Naive thymus-derived CD8-positive, alpha-beta T cell (primary cell): ENCODE results near the gene LAMA4. TPM values are rescaled to one million over a fixed set of nuclear protein-coding genes. Genes with fewer than 3 reads are reported as not detected.

Experiments used
- ATAC-seq, 2 donors: fragments of 150-1000 bp; cut with Tn5 transposase in 1 of 2; sonication (Bioruptor Pico), chemical (Tn5 transposase) in 1 of 2; 1 replicate in 1 of 2; 2 replicates in 1 of 2; pipeline ENCODE4 v1.10.0; 2021; ENCODE audit warnings: mild to moderate bottlenecking in 2 of 2, moderate library complexity in 2 of 2
- POLR2A ChIA-PET: fragments of 350-600 bp; sonication (Branson Sonifier 250); formaldehyde crosslinking; loops from one replicate; lab custom pipeline; 2021; ENCODE audit warnings: antibody characterized with exemption; lab: Charles Lee
- DNase-seq, 10 donors: peaks; one replicate each; pipeline versions ENCODE4 v3.0.0 to v3.0.0-alpha.2; 2020 to 2022
- H3K27ac Mint-ChIP-seq, 10 donors: one replicate each; pipeline ENCODE4 v1.8.0; 2020 to 2022; ENCODE audit warnings: mild to moderate bottlenecking in 10 of 10, mixed read lengths in 10 of 10, moderate library complexity in 4 of 10, inconsistent platforms in 1 of 10
- H3K27me3 Mint-ChIP-seq, 5 donors: one replicate each; pipeline ENCODE4 v1.8.0; 2021 to 2022; ENCODE audit warnings: mixed read lengths in 5 of 5
- H3K36me3 Mint-ChIP-seq, 3 donors: one replicate each; pipeline ENCODE4 v1.8.0; 2020 to 2022; ENCODE audit warnings: mixed read lengths in 3 of 3, mild to moderate bottlenecking in 2 of 3, inconsistent platforms in 1 of 3
- H3K4me1 Mint-ChIP-seq, 4 donors: one replicate each; pipeline ENCODE4 v1.8.0; 2021 to 2022; ENCODE audit warnings: mixed read lengths in 4 of 4
- H3K4me3 Mint-ChIP-seq, 10 donors: one replicate each; pipeline ENCODE4 v1.8.0; 2020 to 2022; ENCODE audit warnings: mild to moderate bottlenecking in 10 of 10, mixed read lengths in 10 of 10, moderate library complexity in 6 of 10, inconsistent platforms in 1 of 10
- H3K9me3 Mint-ChIP-seq, 9 donors: one replicate each; pipeline ENCODE4 v1.8.0; 2020 to 2022; ENCODE audit warnings: mixed read lengths in 9 of 9, mild to moderate bottlenecking in 3 of 9, inconsistent platforms in 1 of 9, moderate library complexity in 1 of 9
- polyA plus RNA-seq, 3 donors: library from polyadenylated mRNA; unstranded; fragments of 300-500 nt; fragmentation: Illumina TruSeq; gene quantifications; one replicate each; pipeline ENCODE4 v1.2.3, GENCODE V29; 2021
- total RNA-seq, 8 experiments: library from RNA in 2 of 8; stranded (reverse) in 2 of 8; gene quantifications; one replicate each; pipeline ENCODE4 v1.2.3 and lab custom pipeline; 2021 to 2026

Gene LAMA4
- total and polyA plus RNA-seq, 5 experiments from 2014 or later = not detected

GRCh38 chr6:112268654-112269053, 14.3 kb upstream of the LAMA4 start:
- POLR2A ChIA-PET = no interaction called here
- Mint-ChIP-seq H3K27me3 (peaks cover 0 to 5% (median 1%) of the 10 kb centered on the region in 5 donors), H3K9me3 (no peaks in the 10 kb centered on the region), H3K4me1 (peaks cover 0 to 8% (median 2%) of the 10 kb centered on the region in 4 donors), H3K36me3 (no peaks in the 10 kb centered on the region), H3K4me3 (no peak overlapping the region), H3K27ac (no peak overlapping the region)
- DNase-seq (no peak), ATAC-seq (no peak)

GRCh38 chr6:112268019-112268418, 13.7 kb upstream of the LAMA4 start:
- no peak overlapping the region for H3K4me3 Mint-ChIP-seq
- no peak for DNase-seq
- no peaks in the 10 kb centered on the region for H3K36me3 Mint-ChIP-seq
- no peak for ATAC-seq
- no peak overlapping the region for H3K27ac Mint-ChIP-seq
- H3K4me1 Mint-ChIP-seq = peaks cover 0 to 8% (median 2%) of the 10 kb centered on the region in 4 donors
- no peaks in the 10 kb centered on the region for H3K9me3 Mint-ChIP-seq
- POLR2A ChIA-PET = no interaction called here
- H3K27me3 Mint-ChIP-seq = peaks cover 0 to 5% (median 0%) of the 10 kb centered on the region in 5 donors

- Mint-ChIP-seq H3K36me3 (no peaks in the 10 kb centered on the region), H3K4me1 (peaks cover 0 to 8% (median 2%) of the 10 kb centered on the region in 4 donors), H3K9me3 (no peaks in the 10 kb centered on the region), H3K4me3 (no peak overlapping the region), H3K27ac (no peak overlapping the region), H3K27me3 (peaks cover 0 to 2% (median 0%) of the 10 kb centered on the region in 5 donors)
- POLR2A ChIA-PET = no interaction called here
- no peak for DNase-seq
- ATAC-seq = no peak
Observed at GRCh38 chr6:112266331-112266730, 12.0 kb upstream of the LAMA4 start.

- H3K27me3 Mint-ChIP-seq = peaks cover 8 to 22% (median 14%) of the 10 kb centered on the region in 5 donors
- DNase-seq (no peak), ATAC-seq (no peak)
- no peaks in the 10 kb centered on the region for H3K9me3 Mint-ChIP-seq
- no peaks in the 10 kb centered on the region for H3K36me3 Mint-ChIP-seq
- no peak overlapping the region for H3K27ac Mint-ChIP-seq
- no peak overlapping the region for H3K4me3 Mint-ChIP-seq
- POLR2A ChIA-PET = no interaction called here
- H3K4me1 Mint-ChIP-seq = peaks cover 3 to 5% (median 3%) of the 10 kb centered on the region in 4 donors
Observed at GRCh38 chr6:112259337-112259675, 4.9 kb upstream of the LAMA4 start.

- Mint-ChIP-seq H3K27me3 (peaks cover 10 to 27% (median 19%) of the 10 kb centered on the region in 5 donors), H3K36me3 (no peaks in the 10 kb centered on the region), H3K4me1 (peaks cover 6 to 10% (median 8%) of the 10 kb centered on the region in 4 donors), H3K27ac (no peak overlapping the region), H3K4me3 (no peak overlapping the region), H3K9me3 (no peaks in the 10 kb centered on the region)
- ATAC-seq (no peak), DNase-seq (no peak)
- POLR2A ChIA-PET = no interaction called here
Observed at GRCh38 chr6:112258642-112259336, 4.4 kb upstream of the LAMA4 start.

- DNase-seq = no peak
- Mint-ChIP-seq H3K27me3 (peaks cover 18 to 37% (median 27%) of the 10 kb centered on the region in 5 donors), H3K27ac (no peak overlapping the region), H3K4me1 (peaks cover 6 to 19% (median 15%) of the 10 kb centered on the region in 4 donors), H3K4me3 (no peak overlapping the region), H3K9me3 (no peaks in the 10 kb centered on the region), H3K36me3 (no peaks in the 10 kb centered on the region)
- no peak for ATAC-seq
- POLR2A ChIA-PET = no interaction called here
Observed at GRCh38 chr6:112257178-112257855, 3.0 kb upstream of the LAMA4 start.

GRCh38 chr6:112254921-112255320, 554 bp upstream of the LAMA4 start:
- no peak for DNase-seq
- no peaks in the 10 kb centered on the region for H3K36me3 Mint-ChIP-seq
- ATAC-seq = no peak
- POLR2A ChIA-PET = no interaction called here
- peaks cover 19 to 50% (median 32%) of the 10 kb centered on the region in 5 donors for H3K27me3 Mint-ChIP-seq
- H3K4me1 Mint-ChIP-seq = peaks cover 6 to 19% (median 15%) of the 10 kb centered on the region in 4 donors
- H3K27ac Mint-ChIP-seq = peak overlapping the region in 1 of 10 donors; percentile 3
- peak overlapping the region in 7 of 10 donors; percentile 26 to 93 (median 73) for H3K4me3 Mint-ChIP-seq
- no peaks in the 10 kb centered on the region for H3K9me3 Mint-ChIP-seq

- POLR2A ChIA-PET = no interaction called here
- peak overlapping the region; percentile 65 to 93 (median 80) for H3K4me3 Mint-ChIP-seq
- no peaks in the 10 kb centered on the region for H3K36me3 Mint-ChIP-seq
- ATAC-seq (peak in 1 of 2 donors; percentile 25), DNase-seq (no peak)
- H3K27ac Mint-ChIP-seq = peak overlapping the region in 2 of 10 donors; percentile 18 to 32
- no peaks in the 10 kb centered on the region for H3K9me3 Mint-ChIP-seq
- H3K27me3 Mint-ChIP-seq = peaks cover 22 to 50% (median 32%) of the 10 kb centered on the region in 5 donors
- peaks cover 6 to 19% (median 15%) of the 10 kb centered on the region in 4 donors for H3K4me1 Mint-ChIP-seq
Observed at GRCh38 chr6:112253498-112253840, 898 bp downstream of the LAMA4 start.

- POLR2A ChIA-PET = no interaction called here
- no peak overlapping the region for H3K27ac Mint-ChIP-seq
- peaks cover 6 to 19% (median 15%) of the 10 kb centered on the region in 4 donors for H3K4me1 Mint-ChIP-seq
- H3K4me3 Mint-ChIP-seq = peak overlapping the region; percentile 65 to 93 (median 80)
- ATAC-seq (no peak), DNase-seq (no peak)
- H3K27me3 Mint-ChIP-seq = peaks cover 23 to 50% (median 34%) of the 10 kb centered on the region in 5 donors
- H3K36me3 Mint-ChIP-seq = no peaks in the 10 kb centered on the region
- no peaks in the 10 kb centered on the region for H3K9me3 Mint-ChIP-seq
Observed at GRCh38 chr6:112252571-112253497, 1.5 kb downstream of the LAMA4 start.

GRCh38 chr6:112251171-112251875, 3.0 kb downstream of the LAMA4 start:
- POLR2A ChIA-PET = no interaction called here
- H3K4me3 Mint-ChIP-seq = no peak overlapping the region
- DNase-seq (no peak), ATAC-seq (no peak)
- no peaks in the 10 kb centered on the region for H3K36me3 Mint-ChIP-seq
- peaks cover 24 to 42% (median 30%) of the 10 kb centered on the region in 5 donors for H3K27me3 Mint-ChIP-seq
- H3K27ac Mint-ChIP-seq = no peak overlapping the region
- H3K9me3 Mint-ChIP-seq = no peaks in the 10 kb centered on the region
- peaks cover 6 to 19% (median 15%) of the 10 kb centered on the region in 4 donors for H3K4me1 Mint-ChIP-seq

- Mint-ChIP-seq H3K36me3 (no peaks in the 10 kb centered on the region), H3K27ac (no peak overlapping the region), H3K4me1 (peaks cover 5 to 15% (median 13%) of the 10 kb centered on the region in 4 donors), H3K9me3 (no peaks in the 10 kb centered on the region), H3K27me3 (peaks cover 18 to 34% (median 23%) of the 10 kb centered on the region in 5 donors), H3K4me3 (no peak overlapping the region)
- no peak for ATAC-seq
- DNase-seq = no peak
- POLR2A ChIA-PET = no interaction called here
Observed at GRCh38 chr6:112249489-112249888, 4.9 kb downstream of the LAMA4 start.

GRCh38 chr6:112247275-112247674, 7.1 kb downstream of the LAMA4 start:
- H3K4me1 Mint-ChIP-seq = peaks cover 2 to 9% (median 5%) of the 10 kb centered on the region in 4 donors
- H3K36me3 Mint-ChIP-seq = no peaks in the 10 kb centered on the region

More at GRCh38 chr6:112247275-112247674, 7.1 kb downstream of the LAMA4 start:
- ATAC-seq = no peak
- POLR2A ChIA-PET = no interaction called here
- Mint-ChIP-seq H3K4me3 (no peak overlapping the region), H3K27me3 (peaks cover 4 to 21% (median 9%) of the 10 kb centered on the region in 5 donors), H3K9me3 (no peaks in the 10 kb centered on the region), H3K27ac (no peak overlapping the region)
- no peak for DNase-seq
